Stimulated activated CD8-positive, alpha-beta memory T cell treated with anti-CD3 and anti-CD28 coated beads, Interleukin-2, amount 100 ng/mL, for 1 hour (primary cell): ENCODE measurements around the gene ADIPOQ.
A peak's percentile ranks its signal among the peaks of the same experiment; 100 is the strongest.
"Not testable (repeated sequence)": the region's sequence is repeated elsewhere in the genome, so short reads cannot be mapped to it uniquely, and the experiment has no call there.

Experiments
- DNase-seq, 2 donors: peaks; one replicate each; pipeline ENCODE4 v3.0.0-alpha.2; 2020; ENCODE audit warnings: low read depth in 2 of 2

Gene ADIPOQ

GRCh38 chr3:186826410-186826975, 16.0 kb upstream of the ADIPOQ start:
- no peak for DNase-seq

GRCh38 chr3:186826976-186827857, 15.3 kb upstream of the ADIPOQ start:
- DNase-seq, result peak; percentile 67 to 73

- DNase-seq, result no peak
Measured at GRCh38 chr3:186828340-186828739, 14.2 kb upstream of the ADIPOQ start.

GRCh38 chr3:186831798-186832197, 10.7 kb upstream of the ADIPOQ start:
- DNase-seq, result no peak

GRCh38 chr3:186832276-186832675, 10.2 kb upstream of the ADIPOQ start:
- no peak for DNase-seq

- DNase-seq, result no peak
Measured at GRCh38 chr3:186839874-186840641, 2.5 kb upstream of the ADIPOQ start.

- DNase-seq, result no peak
Measured at GRCh38 chr3:186841620-186842019, 890 bp upstream of the ADIPOQ start.

GRCh38 chr3:186843039-186843432, 526 bp downstream of the ADIPOQ start:
- DNase-seq, result no peak

- no peak for DNase-seq
Measured at GRCh38 chr3:186844908-186845307, 2.4 kb downstream of the ADIPOQ start.

- DNase-seq, result no peak
Measured at GRCh38 chr3:186845756-186846155, 3.2 kb downstream of the ADIPOQ start.

- DNase-seq, result no peak
Measured at GRCh38 chr3:186847437-186847836, 4.9 kb downstream of the ADIPOQ start.

- no peak for DNase-seq
Measured at GRCh38 chr3:186849374-186849975, 7.0 kb downstream of the ADIPOQ start.

- not testable (repeated sequence) for DNase-seq
Measured at GRCh38 chr3:186851835-186852234, 9.3 kb downstream of the ADIPOQ start.

- DNase-seq, result no peak
Measured at GRCh38 chr3:186852994-186853393, 10.5 kb downstream of the ADIPOQ start.

- DNase-seq, result no peak
Measured at GRCh38 chr3:186854146-186854545, 11.6 kb downstream of the ADIPOQ start.

GRCh38 chr3:186854954-186855353, 12.4 kb downstream of the ADIPOQ start:
- no peak for DNase-seq

- DNase-seq, result no peak
Measured at GRCh38 chr3:186857743-186858142, 15.2 kb downstream of the ADIPOQ start.

GRCh38 chr3:186865215-186865853, 22.8 kb downstream of the ADIPOQ start:
- DNase-seq, result not testable (repeated sequence)

- DNase-seq, result not testable (repeated sequence)
Measured at GRCh38 chr3:186866095-186866494, 23.6 kb downstream of the ADIPOQ start.

GRCh38 chr3:186869253-186870100, 27.0 kb downstream of the ADIPOQ start:
- DNase-seq, result no peak
